ENCODE results near the gene APOE.

The APOE gene

DNA sequence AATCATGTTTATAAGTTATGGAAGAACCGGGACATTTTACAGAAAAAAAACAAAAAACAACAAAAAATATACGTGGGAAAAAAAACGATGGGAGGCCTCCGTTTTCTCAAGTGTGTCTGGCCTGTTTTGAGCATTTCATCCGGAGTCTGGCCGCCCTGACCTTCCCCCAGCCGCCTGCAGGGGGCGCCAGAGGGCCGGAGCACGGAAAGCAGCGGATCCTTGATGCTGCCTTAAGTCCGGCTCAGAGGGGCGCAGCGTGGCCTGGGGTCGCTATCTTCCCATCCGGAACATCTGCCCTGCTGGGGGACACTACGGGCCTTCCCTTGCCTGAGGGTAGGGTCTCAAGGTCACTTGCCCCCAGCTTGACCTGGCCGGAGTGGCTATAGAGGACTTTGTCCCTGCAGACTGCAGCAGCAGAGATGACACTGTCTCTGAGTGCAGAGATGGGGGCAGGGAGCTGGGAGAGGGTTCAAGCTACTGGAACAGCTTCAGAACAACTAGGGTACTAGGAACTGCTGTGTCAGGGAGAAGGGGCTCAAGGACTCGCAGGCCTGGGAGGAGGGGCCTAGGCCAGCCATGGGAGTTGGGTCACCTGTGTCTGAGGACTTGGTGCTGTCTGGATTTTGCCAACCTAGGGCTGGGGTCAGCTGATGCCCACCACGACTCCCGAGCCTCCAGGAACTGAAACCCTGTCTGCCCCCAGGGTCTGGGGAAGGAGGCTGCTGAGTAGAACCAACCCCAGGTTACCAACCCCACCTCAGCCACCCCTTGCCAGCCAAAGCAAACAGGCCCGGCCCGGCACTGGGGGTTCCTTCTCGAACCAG, 1.8 kb upstream of the APOE start:
- H3K36me3 ChIP-seq (ENCODE audit: insufficient read depth, low read length), result peaks cover 41% of the 10 kb centered on the region
- no peaks in the 10 kb centered on the region for H3K9me2 ChIP-seq (ENCODE audit: low read depth, low read length)
- no peaks in the 10 kb centered on the region for H3K9me3 ChIP-seq (ENCODE audit: low read length)
- no peaks in the 10 kb centered on the region for H3K27me3 ChIP-seq (ENCODE audit: insufficient read depth, low read length)
- no peaks in the 10 kb centered on the region for H3F3A ChIP-seq (ENCODE audit: insufficient read depth, low read length)
- no peak overlapping the region for H3K4me3 ChIP-seq (ENCODE audit: low read depth, low read length, poor library complexity, severe bottlenecking)
- no peak overlapping the region for H3K4me2 ChIP-seq (ENCODE audit: low read length)
- no peak for TF ChIP-seq EZH2 (IDR thresholded peaks at IDR 0.05; ENCODE audit: borderline replicate concordance, low read length)
- TF ChIP-seq, protein P1, sequence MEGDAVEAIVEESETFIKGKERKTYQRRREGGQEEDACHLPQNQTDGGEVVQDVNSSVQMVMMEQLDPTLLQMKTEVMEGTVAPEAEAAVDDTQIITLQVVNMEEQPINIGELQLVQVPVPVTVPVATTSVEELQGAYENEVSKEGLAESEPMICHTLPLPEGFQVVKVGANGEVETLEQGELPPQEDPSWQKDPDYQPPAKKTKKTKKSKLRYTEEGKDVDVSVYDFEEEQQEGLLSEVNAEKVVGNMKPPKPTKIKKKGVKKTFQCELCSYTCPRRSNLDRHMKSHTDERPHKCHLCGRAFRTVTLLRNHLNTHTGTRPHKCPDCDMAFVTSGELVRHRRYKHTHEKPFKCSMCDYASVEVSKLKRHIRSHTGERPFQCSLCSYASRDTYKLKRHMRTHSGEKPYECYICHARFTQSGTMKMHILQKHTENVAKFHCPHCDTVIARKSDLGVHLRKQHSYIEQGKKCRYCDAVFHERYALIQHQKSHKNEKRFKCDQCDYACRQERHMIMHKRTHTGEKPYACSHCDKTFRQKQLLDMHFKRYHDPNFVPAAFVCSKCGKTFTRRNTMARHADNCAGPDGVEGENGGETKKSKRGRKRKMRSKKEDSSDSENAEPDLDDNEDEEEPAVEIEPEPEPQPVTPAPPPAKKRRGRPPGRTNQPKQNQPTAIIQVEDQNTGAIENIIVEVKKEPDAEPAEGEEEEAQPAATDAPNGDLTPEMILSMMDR (IDR thresholded peaks at IDR 0.05; ENCODE audit: low read length), result peak; percentile 96
- H3K27ac ChIP-seq (ENCODE audit: low read depth, low read length, poor library complexity, severe bottlenecking), result no peak overlapping the region
- no peak overlapping the region for H3K9ac ChIP-seq (ENCODE audit: low read length)
- H3K79me2 ChIP-seq (ENCODE audit: insufficient read depth, low read length), result no peaks in the 10 kb centered on the region
- H4K20me1 ChIP-seq (ENCODE audit: insufficient read depth, low read length), result no peaks in the 10 kb centered on the region
- H2AFZ ChIP-seq (ENCODE audit: low read length), result no peak overlapping the region
- peaks cover 4% of the 10 kb centered on the region for H3K4me1 ChIP-seq (ENCODE audit: insufficient read depth, low read length, severe bottlenecking)

DNA sequence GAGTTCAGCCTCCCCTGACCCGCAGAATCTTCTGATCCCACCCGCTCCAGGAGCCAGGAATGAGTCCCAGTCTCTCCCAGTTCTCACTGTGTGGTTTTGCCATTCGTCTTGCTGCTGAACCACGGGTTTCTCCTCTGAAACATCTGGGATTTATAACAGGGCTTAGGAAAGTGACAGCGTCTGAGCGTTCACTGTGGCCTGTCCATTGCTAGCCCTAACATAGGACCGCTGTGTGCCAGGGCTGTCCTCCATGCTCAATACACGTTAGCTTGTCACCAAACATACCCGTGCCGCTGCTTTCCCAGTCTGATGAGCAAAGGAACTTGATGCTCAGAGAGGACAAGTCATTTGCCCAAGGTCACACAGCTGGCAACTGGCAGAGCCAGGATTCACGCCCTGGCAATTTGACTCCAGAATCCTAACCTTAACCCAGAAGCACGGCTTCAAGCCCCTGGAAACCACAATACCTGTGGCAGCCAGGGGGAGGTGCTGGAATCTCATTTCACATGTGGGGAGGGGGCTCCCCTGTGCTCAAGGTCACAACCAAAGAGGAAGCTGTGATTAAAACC, 1.1 kb upstream of the APOE start:
- no peak overlapping the region for H3K4me2 ChIP-seq (ENCODE audit: low read length)
- no peaks in the 10 kb centered on the region for H4K20me1 ChIP-seq (ENCODE audit: insufficient read depth, low read length)
- no peak overlapping the region for H2AFZ ChIP-seq (ENCODE audit: low read length)
- TF ChIP-seq, protein P1 (IDR thresholded peaks at IDR 0.05; ENCODE audit: low read length), result peak; percentile 44
- no peak for TF ChIP-seq EZH2 (IDR thresholded peaks at IDR 0.05; ENCODE audit: borderline replicate concordance, low read length)
- H3K9me2 ChIP-seq (ENCODE audit: low read depth, low read length), result no peaks in the 10 kb centered on the region
- no peak overlapping the region for H3K27ac ChIP-seq (ENCODE audit: low read depth, low read length, poor library complexity, severe bottlenecking)
- no peak overlapping the region for H3K9ac ChIP-seq (ENCODE audit: low read length)
- peaks cover 37% of the 10 kb centered on the region for H3K36me3 ChIP-seq (ENCODE audit: insufficient read depth, low read length)
- no peaks in the 10 kb centered on the region for H3K79me2 ChIP-seq (ENCODE audit: insufficient read depth, low read length)
- H3F3A ChIP-seq (ENCODE audit: insufficient read depth, low read length), result no peaks in the 10 kb centered on the region
- no peak overlapping the region for H3K4me3 ChIP-seq (ENCODE audit: low read depth, low read length, poor library complexity, severe bottlenecking)
- H3K27me3 ChIP-seq (ENCODE audit: insufficient read depth, low read length), result no peaks in the 10 kb centered on the region
- H3K4me1 ChIP-seq (ENCODE audit: insufficient read depth, low read length, severe bottlenecking), result peaks cover 4% of the 10 kb centered on the region
- H3K9me3 ChIP-seq (ENCODE audit: low read length), result no peaks in the 10 kb centered on the region

DNA sequence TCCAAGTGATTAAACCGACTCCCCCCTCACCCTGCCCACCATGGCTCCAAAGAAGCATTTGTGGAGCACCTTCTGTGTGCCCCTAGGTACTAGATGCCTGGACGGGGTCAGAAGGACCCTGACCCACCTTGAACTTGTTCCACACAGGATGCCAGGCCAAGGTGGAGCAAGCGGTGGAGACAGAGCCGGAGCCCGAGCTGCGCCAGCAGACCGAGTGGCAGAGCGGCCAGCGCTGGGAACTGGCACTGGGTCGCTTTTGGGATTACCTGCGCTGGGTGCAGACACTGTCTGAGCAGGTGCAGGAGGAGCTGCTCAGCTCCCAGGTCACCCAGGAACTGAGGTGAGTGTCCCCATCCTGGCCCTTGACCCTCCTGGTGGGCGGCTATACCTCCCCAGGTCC, 2.0 kb downstream of the APOE start:
- no peaks in the 10 kb centered on the region for H4K20me1 ChIP-seq (ENCODE audit: insufficient read depth, low read length)
- no peak overlapping the region for H3K27ac ChIP-seq (ENCODE audit: low read depth, low read length, poor library complexity, severe bottlenecking)
- no peak overlapping the region for H3K4me2 ChIP-seq (ENCODE audit: low read length)
- H3K9me2 ChIP-seq (ENCODE audit: low read depth, low read length), result no peaks in the 10 kb centered on the region
- H3K36me3 ChIP-seq (ENCODE audit: insufficient read depth, low read length), result peaks cover 13% of the 10 kb centered on the region
- H2AFZ ChIP-seq (ENCODE audit: low read length), result no peak overlapping the region
- H3K9ac ChIP-seq (ENCODE audit: low read length), result no peak overlapping the region
- no peaks in the 10 kb centered on the region for H3K27me3 ChIP-seq (ENCODE audit: insufficient read depth, low read length)
- no peak overlapping the region for H3K4me3 ChIP-seq (ENCODE audit: low read depth, low read length, poor library complexity, severe bottlenecking)
- no peaks in the 10 kb centered on the region for H3K9me3 ChIP-seq (ENCODE audit: low read length)
- no peaks in the 10 kb centered on the region for H3K79me2 ChIP-seq (ENCODE audit: insufficient read depth, low read length)
- peaks cover 4% of the 10 kb centered on the region for H3K4me1 ChIP-seq (ENCODE audit: insufficient read depth, low read length, severe bottlenecking)
- TF ChIP-seq, protein P1 (IDR thresholded peaks at IDR 0.05; ENCODE audit: low read length), result no peak
- no peak for TF ChIP-seq EZH2 (IDR thresholded peaks at IDR 0.05; ENCODE audit: borderline replicate concordance, low read length)
- H3F3A ChIP-seq (ENCODE audit: insufficient read depth, low read length), result no peaks in the 10 kb centered on the region
